ENCODE measurements around the gene TCOF1.

The TCOF1 gene

GRCh38 chr5:150431574-150431973, 74.1 kb downstream of the TCOF1 start:
- Histone ChIP-seq H4K20me1 (ENCODE audit: low read depth, low read length) (no peaks in the 10 kb centered on the region), H3K9me2 (replicated peaks; ENCODE audit: insufficient read depth, low read length) (no peaks in the 10 kb centered on the region), H3K4me3 (ENCODE audit: insufficient read depth, low read length, poor library complexity, severe bottlenecking) (no peak overlapping the region), H3K36me3 (ENCODE audit: low read length) (no peaks in the 10 kb centered on the region), H3K79me2 (ENCODE audit: insufficient read depth, low read length) (no peaks in the 10 kb centered on the region), H2AFZ (ENCODE audit: low read depth, low read length, severe bottlenecking) (no peak overlapping the region), H3F3A (ENCODE audit: insufficient read depth) (no peaks in the 10 kb centered on the region), H3K9ac (ENCODE audit: low read length) (no peak overlapping the region), H3K9me3 (ENCODE audit: insufficient read depth, low read length) (no peaks in the 10 kb centered on the region), H3K4me2 (ENCODE audit: low read depth, low read length, poor library complexity, severe bottlenecking) (no peak overlapping the region), H3K27me3 (ENCODE audit: low read length) (no peaks in the 10 kb centered on the region), H3K27ac (ENCODE audit: low read depth, low read length) (no peak overlapping the region)
- TF ChIP-seq EZH2phosphoT487 (conservative IDR thresholded peaks at IDR 0.05; ENCODE audit: low read length): no peak
- no peak for TF ChIP-seq CTCF (IDR thresholded peaks at IDR 0.05; ENCODE audit: insufficient read depth, low read length, poor library complexity, severe bottlenecking)

- Histone ChIP-seq H3K4me3 (ENCODE audit: insufficient read depth, low read length, poor library complexity, severe bottlenecking) (no peak overlapping the region), H3K9ac (ENCODE audit: low read length) (no peak overlapping the region), H3K9me2 (replicated peaks; ENCODE audit: insufficient read depth, low read length) (no peaks in the 10 kb centered on the region), H3K27ac (ENCODE audit: low read depth, low read length) (no peak overlapping the region), H3K27me3 (ENCODE audit: low read length) (no peaks in the 10 kb centered on the region), H3K9me3 (ENCODE audit: insufficient read depth, low read length) (no peaks in the 10 kb centered on the region), H3F3A (ENCODE audit: insufficient read depth) (peaks cover 6% of the 10 kb centered on the region; the same call in 1 of the 2 replicates), H2AFZ (ENCODE audit: low read depth, low read length, severe bottlenecking) (no peak overlapping the region), H4K20me1 (ENCODE audit: low read depth, low read length) (no peaks in the 10 kb centered on the region), H3K36me3 (ENCODE audit: low read length) (no peaks in the 10 kb centered on the region), H3K79me2 (ENCODE audit: insufficient read depth, low read length) (no peaks in the 10 kb centered on the region), H3K4me2 (ENCODE audit: low read depth, low read length, poor library complexity, severe bottlenecking) (no peak overlapping the region)
- TF ChIP-seq CTCF (IDR thresholded peaks at IDR 0.05; ENCODE audit: insufficient read depth, low read length, poor library complexity, severe bottlenecking) (no peak), EZH2phosphoT487 (conservative IDR thresholded peaks at IDR 0.05; ENCODE audit: low read length) (no peak)
These were observed 77.0 kb downstream of the TCOF1 start for GRCh38 chr5:150434464-150434863.

GRCh38 chr5:150436141-150436680, 78.7 kb downstream of the TCOF1 start:
- Histone ChIP-seq H3K79me2 (ENCODE audit: insufficient read depth, low read length) (no peaks in the 10 kb centered on the region), H3K9me3 (ENCODE audit: insufficient read depth, low read length) (no peaks in the 10 kb centered on the region), H2AFZ (ENCODE audit: low read depth, low read length, severe bottlenecking) (peak overlapping the region; percentile 62), H3K36me3 (ENCODE audit: low read length) (no peaks in the 10 kb centered on the region), H3K4me3 (ENCODE audit: insufficient read depth, low read length, poor library complexity, severe bottlenecking) (no peak overlapping the region), H3F3A (ENCODE audit: insufficient read depth) (peaks cover 11% of the 10 kb centered on the region; the same call in 1 of the 2 replicates), H3K9ac (ENCODE audit: low read length) (no peak overlapping the region), H4K20me1 (ENCODE audit: low read depth, low read length) (no peaks in the 10 kb centered on the region), H3K27me3 (ENCODE audit: low read length) (no peaks in the 10 kb centered on the region), H3K9me2 (replicated peaks; ENCODE audit: insufficient read depth, low read length) (no peaks in the 10 kb centered on the region), H3K27ac (ENCODE audit: low read depth, low read length) (no peak overlapping the region), H3K4me2 (ENCODE audit: low read depth, low read length, poor library complexity, severe bottlenecking) (no peak overlapping the region)
- TF ChIP-seq CTCF (IDR thresholded peaks at IDR 0.05; ENCODE audit: insufficient read depth, low read length, poor library complexity, severe bottlenecking) (peak; percentile 51), EZH2phosphoT487 (conservative IDR thresholded peaks at IDR 0.05; ENCODE audit: low read length) (no peak)

Measured in SU-DHL-6 (cell line).